ENCODE results near the gene PRLH. TPM values are rescaled to one million over a fixed set of nuclear protein-coding genes. Genes with fewer than 3 reads are reported as not detected.

The PRLH gene, protein sequence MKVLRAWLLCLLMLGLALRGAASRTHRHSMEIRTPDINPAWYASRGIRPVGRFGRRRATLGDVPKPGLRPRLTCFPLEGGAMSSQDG
- total RNA-seq (2021; fragmentation: NEBNext Ultra II Directional; extraction: Animal tissue kit (Norgen Biotek cat#: 25700)): not detected
- long read RNA-seq: 0 reads

DNA sequence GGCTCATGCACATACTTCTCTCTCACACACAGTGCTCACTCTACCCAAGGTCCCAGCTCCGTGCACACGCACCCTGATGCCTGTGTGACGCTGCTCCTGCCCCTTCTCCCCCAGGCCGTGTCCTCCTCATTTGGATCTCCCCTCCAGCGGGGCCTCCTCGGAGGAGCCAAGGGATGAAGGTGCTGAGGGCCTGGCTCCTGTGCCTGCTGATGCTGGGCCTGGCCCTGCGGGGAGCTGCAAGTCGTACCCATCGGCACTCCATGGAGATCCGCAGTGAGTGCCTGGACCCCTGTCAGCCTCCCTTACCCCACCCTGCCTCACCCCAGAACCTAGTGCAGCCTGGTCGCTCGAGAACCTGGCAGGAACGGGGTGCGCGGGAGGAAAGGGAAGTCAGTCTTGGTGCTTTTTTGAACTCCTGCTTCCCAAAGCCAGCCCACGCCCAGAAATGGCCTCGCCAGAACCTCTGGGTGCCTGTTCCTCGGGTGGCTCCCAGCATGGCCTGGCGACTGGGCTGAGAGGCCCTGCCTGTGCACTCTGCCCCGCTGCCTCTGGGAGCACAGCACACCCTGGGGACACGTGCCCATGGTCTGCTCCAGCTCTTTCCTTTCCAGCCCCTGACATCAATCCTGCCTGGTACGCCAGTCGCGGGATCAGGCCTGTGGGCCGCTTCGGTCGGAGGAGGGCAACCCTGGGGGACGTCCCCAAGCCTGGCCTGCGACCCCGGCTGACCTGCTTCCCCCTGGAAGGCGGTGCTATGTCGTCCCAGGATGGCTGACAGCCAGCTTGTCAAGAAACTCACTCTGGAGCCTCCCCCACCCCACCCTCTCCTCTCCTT lies at the start of gene PRLH:
TSS of gene PRLH (plus strand) at position 174 of the 835 bp plus-strand sequence. CDS start at position 174, 0 bp downstream.
- peaks cover 2% of the 10 kb centered on the region for H3K4me1 Mint-ChIP-seq (ENCODE audit: low read depth)
- no peak within 1 kb of the TSS for H3K4me3 Mint-ChIP-seq
- no peaks in the 10 kb centered on the region for H3K9me3 Mint-ChIP-seq
- peaks cover 15% of the 10 kb centered on the region for H3K27me3 Mint-ChIP-seq (ENCODE audit: insufficient read depth)
- H3K36me3 Mint-ChIP-seq (ENCODE audit: low read depth): no peaks in the 10 kb centered on the region
- H3K27ac Mint-ChIP-seq: no peak within 1 kb of the TSS
- TF ChIP-seq, protein P1, sequence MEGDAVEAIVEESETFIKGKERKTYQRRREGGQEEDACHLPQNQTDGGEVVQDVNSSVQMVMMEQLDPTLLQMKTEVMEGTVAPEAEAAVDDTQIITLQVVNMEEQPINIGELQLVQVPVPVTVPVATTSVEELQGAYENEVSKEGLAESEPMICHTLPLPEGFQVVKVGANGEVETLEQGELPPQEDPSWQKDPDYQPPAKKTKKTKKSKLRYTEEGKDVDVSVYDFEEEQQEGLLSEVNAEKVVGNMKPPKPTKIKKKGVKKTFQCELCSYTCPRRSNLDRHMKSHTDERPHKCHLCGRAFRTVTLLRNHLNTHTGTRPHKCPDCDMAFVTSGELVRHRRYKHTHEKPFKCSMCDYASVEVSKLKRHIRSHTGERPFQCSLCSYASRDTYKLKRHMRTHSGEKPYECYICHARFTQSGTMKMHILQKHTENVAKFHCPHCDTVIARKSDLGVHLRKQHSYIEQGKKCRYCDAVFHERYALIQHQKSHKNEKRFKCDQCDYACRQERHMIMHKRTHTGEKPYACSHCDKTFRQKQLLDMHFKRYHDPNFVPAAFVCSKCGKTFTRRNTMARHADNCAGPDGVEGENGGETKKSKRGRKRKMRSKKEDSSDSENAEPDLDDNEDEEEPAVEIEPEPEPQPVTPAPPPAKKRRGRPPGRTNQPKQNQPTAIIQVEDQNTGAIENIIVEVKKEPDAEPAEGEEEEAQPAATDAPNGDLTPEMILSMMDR (IDR thresholded peaks at IDR 0.05): no peak
- no peak for DNase-seq

DNA sequence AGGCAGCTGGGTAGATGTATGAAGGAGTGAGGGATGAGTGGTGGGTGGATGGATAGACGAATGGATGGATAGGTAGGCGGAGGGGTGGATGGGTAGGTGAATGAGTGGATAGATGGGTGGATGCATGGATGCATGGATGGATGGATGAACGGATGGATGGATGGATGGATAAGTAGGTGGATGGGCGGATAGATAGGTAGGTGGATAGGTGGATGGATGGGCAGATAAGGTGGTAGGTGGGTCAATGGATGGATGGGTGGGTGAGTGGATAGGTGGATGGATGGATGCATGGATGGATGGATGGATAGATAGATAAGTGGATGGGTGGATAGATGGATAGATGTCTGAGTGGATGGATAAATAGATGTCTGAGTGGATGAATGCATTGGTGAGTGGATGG lies 49.2 kb upstream of the PRLH start:
- peaks cover 23% of the 10 kb centered on the region for H3K36me3 Mint-ChIP-seq (ENCODE audit: low read depth)
- no peak for DNase-seq
- H3K27ac Mint-ChIP-seq: no peak overlapping the region
- H3K27me3 Mint-ChIP-seq (ENCODE audit: insufficient read depth): peaks cover 2% of the 10 kb centered on the region
- no peaks in the 10 kb centered on the region for H3K9me3 Mint-ChIP-seq
- TF ChIP-seq, protein P1 (IDR thresholded peaks at IDR 0.05): no peak
- H3K4me1 Mint-ChIP-seq (ENCODE audit: low read depth): peaks cover 13% of the 10 kb centered on the region; the same call in 1 of the 2 replicates
- H3K4me3 Mint-ChIP-seq: no peak overlapping the region

DNA sequence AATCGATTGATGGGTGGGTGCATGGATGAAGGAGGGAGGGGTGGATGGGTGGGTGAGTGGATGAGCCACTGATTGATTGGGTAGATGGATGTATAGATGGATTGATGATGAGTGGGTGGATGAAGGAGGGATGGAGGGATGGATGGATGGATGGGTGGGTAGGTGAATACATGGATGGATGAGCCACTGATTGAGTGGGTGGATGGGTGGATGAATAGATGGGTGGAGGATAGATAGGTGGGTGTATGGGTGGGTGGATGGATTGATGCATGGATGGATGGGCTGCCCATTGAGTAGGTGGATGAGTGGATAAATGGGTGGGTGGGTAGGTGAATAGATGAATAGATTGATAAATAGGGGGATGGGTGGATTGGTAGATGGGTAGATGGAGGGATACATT lies 48.4 kb upstream of the PRLH start:
- Mint-ChIP-seq H3K4me1 (ENCODE audit: low read depth) (peaks cover 6% of the 10 kb centered on the region; the same call in 1 of the 2 replicates), H3K9me3 (no peaks in the 10 kb centered on the region), H3K4me3 (no peak overlapping the region), H3K27ac (no peak overlapping the region), H3K36me3 (ENCODE audit: low read depth) (peaks cover 23% of the 10 kb centered on the region), H3K27me3 (ENCODE audit: insufficient read depth) (peaks cover 2% of the 10 kb centered on the region)
- DNase-seq: no peak
- TF ChIP-seq, protein P1 (IDR thresholded peaks at IDR 0.05): no peak

DNA sequence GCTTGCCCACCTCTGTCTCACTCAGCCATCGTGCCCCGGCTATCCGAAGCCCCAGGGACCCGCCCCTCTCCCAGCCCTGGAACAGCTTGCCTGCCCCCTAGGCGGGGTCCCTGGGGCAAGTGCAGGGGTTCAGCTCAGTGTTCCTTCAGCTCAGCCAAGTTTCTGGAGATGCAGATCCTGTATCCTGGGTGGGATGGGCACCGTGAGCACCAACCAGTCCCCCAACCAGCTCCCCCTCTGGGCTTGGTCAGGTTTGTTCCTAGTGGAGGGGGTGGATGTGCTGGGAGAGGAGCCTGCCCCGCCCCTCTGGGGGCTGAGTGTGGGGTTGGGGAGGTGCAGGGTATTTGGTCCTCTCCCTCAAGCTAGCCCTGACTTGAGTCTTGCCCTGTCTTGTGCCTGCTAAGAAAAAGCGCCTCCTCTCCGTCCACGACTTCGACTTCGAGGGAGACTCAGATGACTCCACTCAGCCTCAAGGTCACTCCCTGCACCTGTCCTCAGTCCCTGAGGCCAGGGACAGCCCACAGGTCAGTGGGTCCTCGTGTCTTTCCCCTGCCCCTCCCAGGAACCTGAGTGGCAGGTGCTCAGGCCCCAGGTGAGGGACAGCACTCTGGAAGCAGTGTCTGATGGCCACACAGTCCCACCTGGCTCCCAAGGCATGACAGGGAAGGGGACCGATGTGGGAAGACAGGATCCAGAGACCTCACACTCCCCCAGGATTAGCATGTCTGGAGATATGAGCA lies 46.7 kb upstream of the PRLH start:
- H3K4me3 Mint-ChIP-seq: no peak overlapping the region
- no peak overlapping the region for H3K27ac Mint-ChIP-seq
- DNase-seq: no peak
- H3K27me3 Mint-ChIP-seq (ENCODE audit: insufficient read depth): peaks cover 2% of the 10 kb centered on the region
- no peaks in the 10 kb centered on the region for H3K4me1 Mint-ChIP-seq (ENCODE audit: low read depth)
- TF ChIP-seq, protein P1 (IDR thresholded peaks at IDR 0.05): no peak
- H3K9me3 Mint-ChIP-seq: no peaks in the 10 kb centered on the region
- H3K36me3 Mint-ChIP-seq (ENCODE audit: low read depth): peaks cover 23% of the 10 kb centered on the region

DNA sequence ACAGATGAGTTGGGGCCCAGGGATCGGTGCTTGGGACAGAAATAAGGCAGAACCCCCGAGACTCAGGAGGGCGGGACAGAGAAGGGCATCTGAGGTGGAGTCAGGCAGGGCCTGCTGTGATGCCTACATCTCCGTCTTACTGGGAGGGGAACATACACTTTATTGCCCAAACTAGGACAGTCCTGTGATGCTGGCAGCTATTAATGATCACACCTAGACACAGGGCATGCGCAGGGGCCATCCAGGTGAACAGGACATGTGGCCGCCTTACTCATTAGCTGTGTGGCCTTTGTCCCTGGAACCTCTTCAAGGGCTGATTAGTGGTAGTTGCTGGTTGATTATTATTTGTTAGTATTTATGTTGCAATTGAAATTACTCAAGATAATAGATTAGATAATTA lies 46.1 kb upstream of the PRLH start:
- no peaks in the 10 kb centered on the region for H3K4me1 Mint-ChIP-seq (ENCODE audit: low read depth)
- no peaks in the 10 kb centered on the region for H3K9me3 Mint-ChIP-seq
- peaks cover 2% of the 10 kb centered on the region for H3K27me3 Mint-ChIP-seq (ENCODE audit: insufficient read depth)
- peaks cover 18% of the 10 kb centered on the region for H3K36me3 Mint-ChIP-seq (ENCODE audit: low read depth)
- DNase-seq: no peak
- no peak overlapping the region for H3K27ac Mint-ChIP-seq
- H3K4me3 Mint-ChIP-seq: no peak overlapping the region
- TF ChIP-seq, protein P1 (IDR thresholded peaks at IDR 0.05): no peak
